CD14-positive monocyte (primary cell): ENCODE measurements around the gene OR2W3. TPM values are rescaled to one million over a fixed set of nuclear protein-coding genes. Genes with fewer than 3 reads are reported as not detected.
"Not testable (repeated sequence)": the region's sequence is repeated elsewhere in the genome, so short reads cannot be mapped to it uniquely, and the experiment has no call there.

ENCODE experiments used
- DNase-seq, 3 donors: peaks; one replicate each; pipeline ENCODE4 v3.0.0-alpha.2; 2011 to 2022
- H2AFZ ChIP-seq: 2 replicates; pipeline ENCODE4 v1.6.0; 2012; ENCODE audit warnings: mild to moderate bottlenecking, low read depth, low read length, inconsistent platforms; ENCODE audit not compliant: insufficient read depth, poor library complexity, severe bottlenecking
- H3K27ac ChIP-seq, 2 donors: 1 replicate in 1 of 2; 2 replicates in 1 of 2; pipeline ENCODE4 v1.5.1; 2012 to 2013; ENCODE audit warnings: low read length in 2 of 2, control low read depth in 1 of 2, inconsistent platforms in 1 of 2, low read depth in 1 of 2, mild to moderate bottlenecking in 1 of 2
- H3K27me3 ChIP-seq, 2 donors: one replicate each; pipeline versions ENCODE4 v1.6.0 to v1.6.1; 2011 to 2013; ENCODE audit warnings: low read length in 2 of 2; ENCODE audit not compliant: control insufficient read depth in 2 of 2, insufficient read depth in 2 of 2
- H3K36me3 ChIP-seq, 2 donors: replicated peaks in 1 of 2; 1 replicate in 1 of 2; 2 replicates in 1 of 2; pipeline versions ENCODE4 v1.5.1 to v1.6.1; 2012 to 2013; ENCODE audit warnings: low read length in 2 of 2, control low read depth in 1 of 2, inconsistent platforms in 1 of 2, mild to moderate bottlenecking in 1 of 2; ENCODE audit not compliant: insufficient read depth in 2 of 2, control insufficient read depth in 1 of 2
- H3K4me1 ChIP-seq, 2 donors: 1 replicate in 1 of 2; 2 replicates in 1 of 2; pipeline versions ENCODE4 v1.5.1 to v1.6.1; 2012 to 2013; ENCODE audit warnings: low read length in 2 of 2, control low read depth in 1 of 2, inconsistent platforms in 1 of 2, mild to moderate bottlenecking in 1 of 2, moderate library complexity in 1 of 2; ENCODE audit not compliant: insufficient read depth in 2 of 2, control insufficient read depth in 1 of 2
- H3K4me2 ChIP-seq: replicated peaks from 2 replicates; pipeline ENCODE3; 2012; ENCODE audit warnings: low read length, moderate library complexity, mild to moderate bottlenecking; ENCODE audit not compliant: poor library complexity, severe bottlenecking; ENCODE audit errors: extremely low read depth
- H3K4me3 ChIP-seq, 3 experiments: fragments of 200-600 bp in 1 of 3; sonication (generic) in 1 of 3; replicated peaks in 1 of 3; 1 replicate in 2 of 3; 2 replicates in 1 of 3; pipeline ENCODE4 v1.5.1; 2011 to 2013; ENCODE audit warnings: low read length in 3 of 3, mild to moderate bottlenecking in 3 of 3, control low read depth in 2 of 3, low read depth in 2 of 3, inconsistent platforms in 1 of 3, moderate library complexity in 1 of 3
- H3K79me2 ChIP-seq: 2 replicates; pipeline ENCODE4 v1.6.0; 2012; ENCODE audit warnings: mild to moderate bottlenecking, control low read depth, inconsistent platforms, low read length, moderate library complexity; ENCODE audit not compliant: insufficient read depth
- H3K9ac ChIP-seq: 2 replicates; pipeline ENCODE4 v1.6.0; 2017; ENCODE audit warnings: low read length, mild to moderate bottlenecking; ENCODE audit not compliant: insufficient read depth, poor library complexity, severe bottlenecking
- H3K9me3 ChIP-seq, 2 donors: replicated peaks in 1 of 2; 1 replicate in 1 of 2; 2 replicates in 1 of 2; pipeline versions ENCODE4 v1.5.1 to v1.6.1; 2012 to 2013; ENCODE audit warnings: low read length in 2 of 2, control low read depth in 1 of 2; ENCODE audit not compliant: control insufficient read depth in 1 of 2, insufficient read depth in 1 of 2
- H4K20me1 ChIP-seq: 2 replicates; pipeline ENCODE4 v1.6.0; 2012; ENCODE audit warnings: mild to moderate bottlenecking, low read length, control low read depth, moderate library complexity; ENCODE audit not compliant: insufficient read depth
- H3K27ac Mint-ChIP-seq, 7 donors: one replicate each; pipeline ENCODE4 v1.8.0; 2020; ENCODE audit warnings: mild to moderate bottlenecking in 7 of 7, mixed read lengths in 7 of 7, moderate library complexity in 6 of 7, inconsistent platforms in 2 of 7
- H3K27me3 Mint-ChIP-seq, 3 donors: one replicate each; pipeline ENCODE4 v1.8.0; 2021 to 2022; ENCODE audit warnings: low read depth in 3 of 3, mild to moderate bottlenecking in 3 of 3, mixed read lengths in 3 of 3, moderate library complexity in 3 of 3, inconsistent platforms in 1 of 3
- H3K36me3 Mint-ChIP-seq, 2 donors: one replicate each; pipeline ENCODE4 v1.8.0; 2020; ENCODE audit warnings: mixed read lengths in 2 of 2, inconsistent platforms in 1 of 2, mild to moderate bottlenecking in 1 of 2
- H3K4me1 Mint-ChIP-seq: one replicate; pipeline ENCODE4 v1.8.0; 2020; ENCODE audit warnings: mild to moderate bottlenecking, mixed read lengths
- H3K4me3 Mint-ChIP-seq, 2 donors: one replicate each; pipeline ENCODE4 v1.8.0; 2020; ENCODE audit warnings: mild to moderate bottlenecking in 2 of 2, mixed read lengths in 2 of 2, moderate library complexity in 1 of 2
- H3K9me3 Mint-ChIP-seq, 7 donors: one replicate each; pipeline ENCODE4 v1.8.0; 2020 to 2022; ENCODE audit warnings: mixed read lengths in 7 of 7, mild to moderate bottlenecking in 6 of 7, moderate library complexity in 6 of 7, inconsistent platforms in 2 of 7
- CTCF ChIP-seq: fragments of 200-600 bp; IDR thresholded peaks from one replicate; pipeline ENCODE4 v1.8.0; 2022; ENCODE audit warnings: antibody characterized with exemption, mild to moderate bottlenecking
- WGBS: methylation state at CpG from one replicate; pipeline ENCODE4 v1.1.5; 2013; ENCODE audit warnings: missing lambda C conversion rate; ENCODE audit not compliant: insufficient coverage; 5-methylcytosine and 5-hydroxymethylcytosine counted together
- intact Hi-C, 2 donors: fragments of 100-400 bp; cut with micrococcal nuclease; formaldehyde crosslinking; loops; one replicate each; pipeline versions ENCODE4 v1.15.0 to v1.15.1; 2023
- polyA plus RNA-seq, 3 donors: library from polyadenylated mRNA; depleted of rRNA in 1 of 3; unstranded in 2 of 3; stranded (reverse) in 1 of 3; fragments of 300-500 nt in 2 of 3; fragments of >200 nt in 1 of 3; fragmentation: Illumina TruSeq in 2 of 3; gene quantifications; 1 replicate in 2 of 3; 2 replicates in 1 of 3; pipeline ENCODE4 v1.2.3, GENCODE V29; 2012 to 2021

Gene OR2W3
- polyA plus RNA-seq, 3 donors = 0.09 to 0.31 TPM; not detected in 1

DNA sequence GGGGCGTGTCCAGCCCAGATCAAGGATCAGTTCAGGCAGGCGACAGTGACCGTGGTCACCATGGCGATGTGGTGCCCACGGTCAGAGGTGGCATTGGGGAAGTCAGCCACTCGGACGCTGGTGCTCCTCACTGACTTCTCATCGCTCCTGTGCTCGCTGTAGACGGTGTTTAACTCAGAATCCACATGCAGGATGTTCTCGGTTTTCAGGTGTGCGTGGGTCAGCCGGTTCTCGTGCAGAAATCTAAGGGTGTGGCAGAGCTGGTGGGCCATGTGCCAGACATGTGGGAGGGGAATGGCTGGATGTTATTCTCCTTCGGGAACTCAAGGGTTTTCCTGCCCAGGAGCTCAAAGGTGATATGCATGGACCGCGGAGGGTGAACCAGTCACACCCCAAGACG is 41.0 kb downstream of the OR2W3 start:
- Mint-ChIP-seq H3K9me3 (peaks cover 9 to 15% (median 11%) of the 10 kb centered on the region in 7 donors), H3K27me3 (peaks cover 0 to 2% (median 0%) of the 10 kb centered on the region in 3 donors), H3K4me1 (peaks cover 5% of the 10 kb centered on the region), H3K4me3 (no peak overlapping the region), H3K27ac (peak overlapping the region in 1 of 7 donors; percentile 33), H3K36me3 (no peaks in the 10 kb centered on the region)
- H3K27me3 ChIP-seq = no peaks in the 10 kb centered on the region
- no peaks in the 10 kb centered on the region for H3K36me3 ChIP-seq
- H3K9me3 ChIP-seq = peaks cover 6 to 11% of the 10 kb centered on the region in 2 donors
- no peak overlapping the region for H3K27ac ChIP-seq
- intact Hi-C loops = no loop called here
- TF ChIP-seq CTCF = no peak
- DNase-seq = no peak
- H3K4me3 ChIP-seq = no peak overlapping the region
- H3K9ac ChIP-seq = no peak overlapping the region
- no peak overlapping the region for H3K4me2 ChIP-seq
- no peaks in the 10 kb centered on the region for H3K79me2 ChIP-seq
- 98% methylated on average over 18 of the region's 18 CpGs for WGBS
- no peak overlapping the region for H2AFZ ChIP-seq
- H4K20me1 ChIP-seq = no peaks in the 10 kb centered on the region
- peaks cover 6% of the 10 kb centered on the region in 2 donors for H3K4me1 ChIP-seq

GRCh38 chr1:247936965-247937734 is 41.8 kb downstream of the OR2W3 start:
- H3K79me2 ChIP-seq, H3K4me1 Mint-ChIP-seq, H3K4me1 ChIP-seq, H3K27ac Mint-ChIP-seq, intact Hi-C loops, H3K27ac ChIP-seq, H3K27me3 ChIP-seq, H4K20me1 ChIP-seq, H3K36me3 ChIP-seq, H3K36me3 Mint-ChIP-seq, H3K27me3 Mint-ChIP-seq: not testable (repeated sequence)
- H2AFZ ChIP-seq = peak overlapping the region; percentile 84
- peak overlapping the region; percentile 63 for H3K9ac ChIP-seq
- peak overlapping the region; percentile 42 to 75 (median 53) for H3K4me3 ChIP-seq
- TF ChIP-seq CTCF = peak; percentile 98
- DNase-seq = peak; percentile 64 to 86 (median 71)
- peak overlapping the region; percentile 74 for H3K4me2 ChIP-seq
- peaks cover 6 to 11% of the 10 kb centered on the region in 2 donors for H3K9me3 ChIP-seq
- H3K9me3 Mint-ChIP-seq = peaks cover 9 to 15% (median 11%) of the 10 kb centered on the region in 7 donors
- H3K4me3 Mint-ChIP-seq = peak overlapping the region; percentile 75 to 84
- 7% methylated on average over 35 of the region's 44 CpGs for WGBS
